A549 (cell line): Measurements from ENCODE around the gene GSTP1.

Experiments
- CBX8 ChIP-seq: fragments of 200-600 bp; sonication (generic); IDR thresholded peaks from 2 replicates; pipeline ENCODE4 v1.6.1; 2016
- ESRRA ChIP-seq: fragments of 150-350 bp; IDR thresholded peaks from 2 replicates; pipeline ENCODE4 v1.6.1; 2014; ENCODE audit warnings: mild to moderate bottlenecking, low read length, borderline replicate concordance
- FOSL2 ChIP-seq, 2 experiments: fragments of 450-650 bp in 1 of 2; fragments of >200 bp in 1 of 2; sonication (Bioruptor Twin) in 1 of 2; formaldehyde crosslinking; IDR thresholded peaks; 2 replicates each; pipeline versions ENCODE4 v1.5.0 to v1.6.1; 2016 to 2020; ENCODE audit warnings: mild to moderate bottlenecking in 1 of 2, moderate library complexity in 1 of 2
- KDM1A ChIP-seq: fragments of 200-600 bp; sonication (generic); IDR thresholded peaks from 2 replicates; pipeline ENCODE4 v1.6.1; 2016; ENCODE audit warnings: low read depth, mild to moderate bottlenecking
- NFE2L2 ChIP-seq: fragments of 150-350 bp; conservative IDR thresholded peaks from 2 replicates; pipeline ENCODE4 v1.6.1; 2014; ENCODE audit warnings: low read length
- POLR2A ChIP-seq: IDR thresholded peaks from 2 replicates; pipeline ENCODE4 v1.6.1; 2012; ENCODE audit warnings: mild to moderate bottlenecking, low read length
- RFX5 ChIP-seq: fragments of 450-650 bp; IDR thresholded peaks from 2 replicates; pipeline ENCODE4 v1.7.1; 2014; ENCODE audit warnings: antibody characterized with exemption, mild to moderate bottlenecking, moderate library complexity
- SREBF2 ChIP-seq: fragments of 450-650 bp; IDR thresholded peaks from 2 replicates; pipeline ENCODE4 v1.6.1; 2014; ENCODE audit warnings: mild to moderate bottlenecking, moderate library complexity
- ZNF302 ChIP-seq: fragments of 250-450 bp; sonication (Bioruptor Pico); IDR thresholded peaks from 2 replicates; pipeline ENCODE4 v1.9.0; 2021; ENCODE audit warnings: inconsistent platforms, mild to moderate bottlenecking, moderate library complexity
- TF ChIP-seq, protein P1 (sequence below): fragments of >200 bp; sonication (Bioruptor Twin); formaldehyde crosslinking; IDR thresholded peaks from 3 replicates; pipeline ENCODE4 v1.5.1; 2016
- TF ChIP-seq, protein P2 (sequence below): fragments of 200-600 bp; sonication (generic); IDR thresholded peaks from 2 replicates; pipeline ENCODE4 v1.6.1; 2016; ENCODE audit warnings: antibody characterized with exemption, mild to moderate bottlenecking, moderate library complexity
- TF ChIP-seq, protein P3 (sequence below): IDR thresholded peaks from 2 replicates; pipeline ENCODE4 v1.6.1; 2012
- TF ChIP-seq, protein P4 (sequence below): IDR thresholded peaks from 2 replicates; pipeline ENCODE4 v1.6.1; 2012; ENCODE audit warnings: low read depth, borderline replicate concordance

DNA sequence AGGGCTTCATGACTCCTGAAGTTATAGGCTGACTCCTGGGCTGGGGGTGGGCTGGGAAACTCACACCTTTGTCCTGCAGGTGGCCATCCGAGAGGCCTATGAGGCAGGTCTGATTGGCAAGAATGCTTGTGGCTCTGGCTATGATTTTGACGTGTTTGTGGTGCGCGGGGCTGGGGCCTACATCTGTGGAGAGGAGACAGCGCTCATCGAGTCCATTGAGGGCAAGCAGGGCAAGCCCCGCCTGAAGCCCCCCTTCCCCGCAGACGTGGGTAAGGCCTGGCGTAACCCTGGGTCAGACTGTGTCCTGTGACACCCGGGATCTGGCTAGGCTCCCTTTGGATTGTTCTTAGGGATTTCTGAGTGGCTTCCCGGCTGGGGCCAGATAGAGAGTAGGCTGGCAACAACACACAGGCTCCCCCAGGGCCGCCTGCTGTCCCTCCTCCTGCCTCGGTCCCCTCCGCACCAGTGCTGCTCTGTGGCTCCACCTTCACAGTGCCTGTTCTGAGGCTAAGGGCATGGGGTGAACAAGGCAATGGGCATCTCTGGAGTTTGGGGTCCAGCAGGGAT, 26.8 kb downstream of the GSTP1 start:
- TF ChIP-seq, protein P1, sequence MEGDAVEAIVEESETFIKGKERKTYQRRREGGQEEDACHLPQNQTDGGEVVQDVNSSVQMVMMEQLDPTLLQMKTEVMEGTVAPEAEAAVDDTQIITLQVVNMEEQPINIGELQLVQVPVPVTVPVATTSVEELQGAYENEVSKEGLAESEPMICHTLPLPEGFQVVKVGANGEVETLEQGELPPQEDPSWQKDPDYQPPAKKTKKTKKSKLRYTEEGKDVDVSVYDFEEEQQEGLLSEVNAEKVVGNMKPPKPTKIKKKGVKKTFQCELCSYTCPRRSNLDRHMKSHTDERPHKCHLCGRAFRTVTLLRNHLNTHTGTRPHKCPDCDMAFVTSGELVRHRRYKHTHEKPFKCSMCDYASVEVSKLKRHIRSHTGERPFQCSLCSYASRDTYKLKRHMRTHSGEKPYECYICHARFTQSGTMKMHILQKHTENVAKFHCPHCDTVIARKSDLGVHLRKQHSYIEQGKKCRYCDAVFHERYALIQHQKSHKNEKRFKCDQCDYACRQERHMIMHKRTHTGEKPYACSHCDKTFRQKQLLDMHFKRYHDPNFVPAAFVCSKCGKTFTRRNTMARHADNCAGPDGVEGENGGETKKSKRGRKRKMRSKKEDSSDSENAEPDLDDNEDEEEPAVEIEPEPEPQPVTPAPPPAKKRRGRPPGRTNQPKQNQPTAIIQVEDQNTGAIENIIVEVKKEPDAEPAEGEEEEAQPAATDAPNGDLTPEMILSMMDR, result no peak
- no peak for TF ChIP-seq KDM1A
- no peak for TF ChIP-seq NFE2L2
- TF ChIP-seq, protein P2, sequence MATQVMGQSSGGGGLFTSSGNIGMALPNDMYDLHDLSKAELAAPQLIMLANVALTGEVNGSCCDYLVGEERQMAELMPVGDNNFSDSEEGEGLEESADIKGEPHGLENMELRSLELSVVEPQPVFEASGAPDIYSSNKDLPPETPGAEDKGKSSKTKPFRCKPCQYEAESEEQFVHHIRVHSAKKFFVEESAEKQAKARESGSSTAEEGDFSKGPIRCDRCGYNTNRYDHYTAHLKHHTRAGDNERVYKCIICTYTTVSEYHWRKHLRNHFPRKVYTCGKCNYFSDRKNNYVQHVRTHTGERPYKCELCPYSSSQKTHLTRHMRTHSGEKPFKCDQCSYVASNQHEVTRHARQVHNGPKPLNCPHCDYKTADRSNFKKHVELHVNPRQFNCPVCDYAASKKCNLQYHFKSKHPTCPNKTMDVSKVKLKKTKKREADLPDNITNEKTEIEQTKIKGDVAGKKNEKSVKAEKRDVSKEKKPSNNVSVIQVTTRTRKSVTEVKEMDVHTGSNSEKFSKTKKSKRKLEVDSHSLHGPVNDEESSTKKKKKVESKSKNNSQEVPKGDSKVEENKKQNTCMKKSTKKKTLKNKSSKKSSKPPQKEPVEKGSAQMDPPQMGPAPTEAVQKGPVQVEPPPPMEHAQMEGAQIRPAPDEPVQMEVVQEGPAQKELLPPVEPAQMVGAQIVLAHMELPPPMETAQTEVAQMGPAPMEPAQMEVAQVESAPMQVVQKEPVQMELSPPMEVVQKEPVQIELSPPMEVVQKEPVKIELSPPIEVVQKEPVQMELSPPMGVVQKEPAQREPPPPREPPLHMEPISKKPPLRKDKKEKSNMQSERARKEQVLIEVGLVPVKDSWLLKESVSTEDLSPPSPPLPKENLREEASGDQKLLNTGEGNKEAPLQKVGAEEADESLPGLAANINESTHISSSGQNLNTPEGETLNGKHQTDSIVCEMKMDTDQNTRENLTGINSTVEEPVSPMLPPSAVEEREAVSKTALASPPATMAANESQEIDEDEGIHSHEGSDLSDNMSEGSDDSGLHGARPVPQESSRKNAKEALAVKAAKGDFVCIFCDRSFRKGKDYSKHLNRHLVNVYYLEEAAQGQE, result no peak
- TF ChIP-seq, protein P3, sequence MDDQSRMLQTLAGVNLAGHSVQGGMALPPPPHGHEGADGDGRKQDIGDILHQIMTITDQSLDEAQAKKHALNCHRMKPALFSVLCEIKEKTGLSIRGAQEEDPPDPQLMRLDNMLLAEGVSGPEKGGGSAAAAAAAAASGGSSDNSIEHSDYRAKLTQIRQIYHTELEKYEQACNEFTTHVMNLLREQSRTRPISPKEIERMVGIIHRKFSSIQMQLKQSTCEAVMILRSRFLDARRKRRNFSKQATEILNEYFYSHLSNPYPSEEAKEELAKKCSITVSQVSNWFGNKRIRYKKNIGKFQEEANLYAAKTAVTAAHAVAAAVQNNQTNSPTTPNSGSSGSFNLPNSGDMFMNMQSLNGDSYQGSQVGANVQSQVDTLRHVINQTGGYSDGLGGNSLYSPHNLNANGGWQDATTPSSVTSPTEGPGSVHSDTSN, result no peak
- no peak for TF ChIP-seq CBX8
- no peak for TF ChIP-seq POLR2A
- TF ChIP-seq, protein P4, sequence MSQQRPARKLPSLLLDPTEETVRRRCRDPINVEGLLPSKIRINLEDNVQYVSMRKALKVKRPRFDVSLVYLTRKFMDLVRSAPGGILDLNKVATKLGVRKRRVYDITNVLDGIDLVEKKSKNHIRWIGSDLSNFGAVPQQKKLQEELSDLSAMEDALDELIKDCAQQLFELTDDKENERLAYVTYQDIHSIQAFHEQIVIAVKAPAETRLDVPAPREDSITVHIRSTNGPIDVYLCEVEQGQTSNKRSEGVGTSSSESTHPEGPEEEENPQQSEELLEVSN, result no peak
- TF ChIP-seq SREBF2, result no peak
- no peak for TF ChIP-seq ZNF302 (CRISPR knock-in tag)
- TF ChIP-seq ESRRA, result no peak
- no peak for TF ChIP-seq FOSL2 (IDR thresholded peaks at IDR 0.05)
- no peak for TF ChIP-seq FOSL2 (CRISPR knock-in tag; IDR thresholded peaks at IDR 0.05)
- no peak for TF ChIP-seq RFX5
